ENCODE measurements around the gene PPT1.

The PPT1 gene

GRCh38 chr1:40102038-40102437 is 5.0 kb upstream of the PPT1 start:
- no peak overlapping the region for H3K4me2 ChIP-seq (ENCODE audit: low read length)
- TF ChIP-seq EZH2 (IDR thresholded peaks at IDR 0.05; ENCODE audit: borderline replicate concordance, low read length) (no peak), CTCF (IDR thresholded peaks at IDR 0.05; ENCODE audit: low read length) (no peak)
- H3K9me2 ChIP-seq (ENCODE audit: low read depth, low read length): no peaks in the 10 kb centered on the region
- peaks cover 7% of the 10 kb centered on the region for H3K4me1 ChIP-seq (ENCODE audit: insufficient read depth, low read length, severe bottlenecking)
- H3K79me2 ChIP-seq (ENCODE audit: insufficient read depth, low read length): no peaks in the 10 kb centered on the region
- H2AFZ ChIP-seq (ENCODE audit: low read length): no peak overlapping the region
- H3K9me3 ChIP-seq (ENCODE audit: low read length): peaks cover 11% of the 10 kb centered on the region; the same call in 1 of the 2 replicates
- no peaks in the 10 kb centered on the region for H4K20me1 ChIP-seq (ENCODE audit: insufficient read depth, low read length)
- H3F3A ChIP-seq (ENCODE audit: insufficient read depth, low read length): no peaks in the 10 kb centered on the region
- H3K27me3 ChIP-seq (ENCODE audit: insufficient read depth, low read length): peaks cover 5% of the 10 kb centered on the region; the same call in 1 of the 2 replicates
- H3K9ac ChIP-seq (ENCODE audit: low read length): no peak overlapping the region
- no peaks in the 10 kb centered on the region; the same call in 1 of the 2 replicates for H3K36me3 ChIP-seq (ENCODE audit: insufficient read depth, low read length)
- no peak overlapping the region for H3K4me3 ChIP-seq (ENCODE audit: low read depth, low read length, poor library complexity, severe bottlenecking)
- no peak overlapping the region for H3K27ac ChIP-seq (ENCODE audit: low read depth, low read length, poor library complexity, severe bottlenecking)

GRCh38 chr1:40096646-40096976 is 441 bp downstream of the PPT1 start:
- Histone ChIP-seq H3K9me2 (ENCODE audit: low read depth, low read length) (no peaks in the 10 kb centered on the region), H3K79me2 (ENCODE audit: insufficient read depth, low read length) (peaks cover 6% of the 10 kb centered on the region; the same call in 1 of the 2 replicates), H3K9me3 (ENCODE audit: low read length) (peaks cover under 1% of the 10 kb centered on the region; the same call in 1 of the 2 replicates), H4K20me1 (ENCODE audit: insufficient read depth, low read length) (no peaks in the 10 kb centered on the region), H3F3A (ENCODE audit: insufficient read depth, low read length) (no peaks in the 10 kb centered on the region), H3K4me3 (ENCODE audit: low read depth, low read length, poor library complexity, severe bottlenecking) (peak overlapping the region; percentile 70), H3K27ac (ENCODE audit: low read depth, low read length, poor library complexity, severe bottlenecking) (no peak overlapping the region), H2AFZ (ENCODE audit: low read length) (no peak overlapping the region), H3K27me3 (ENCODE audit: insufficient read depth, low read length) (no peaks in the 10 kb centered on the region), H3K36me3 (ENCODE audit: insufficient read depth, low read length) (peaks cover 18% of the 10 kb centered on the region), H3K4me1 (ENCODE audit: insufficient read depth, low read length, severe bottlenecking) (peaks cover 25% of the 10 kb centered on the region), H3K9ac (ENCODE audit: low read length) (peak overlapping the region; percentile 62), H3K4me2 (ENCODE audit: low read length) (peak overlapping the region; percentile 89)
- no peak for TF ChIP-seq CTCF (IDR thresholded peaks at IDR 0.05; ENCODE audit: low read length)
- no peak for TF ChIP-seq EZH2 (IDR thresholded peaks at IDR 0.05; ENCODE audit: borderline replicate concordance, low read length)

GRCh38 chr1:40095806-40096205 is 1.2 kb downstream of the PPT1 start:
- H3K79me2 ChIP-seq (ENCODE audit: insufficient read depth, low read length): peaks cover 6% of the 10 kb centered on the region; the same call in 1 of the 2 replicates
- H3F3A ChIP-seq (ENCODE audit: insufficient read depth, low read length): no peaks in the 10 kb centered on the region
- H3K27me3 ChIP-seq (ENCODE audit: insufficient read depth, low read length): no peaks in the 10 kb centered on the region
- H3K4me1 ChIP-seq (ENCODE audit: insufficient read depth, low read length, severe bottlenecking): peaks cover 25% of the 10 kb centered on the region
- H3K36me3 ChIP-seq (ENCODE audit: insufficient read depth, low read length): peaks cover 26% of the 10 kb centered on the region
- peak overlapping the region; percentile 89 for H3K4me2 ChIP-seq (ENCODE audit: low read length)
- H3K9me2 ChIP-seq (ENCODE audit: low read depth, low read length): no peaks in the 10 kb centered on the region
- H4K20me1 ChIP-seq (ENCODE audit: insufficient read depth, low read length): no peaks in the 10 kb centered on the region
- peak overlapping the region; percentile 70 for H3K4me3 ChIP-seq (ENCODE audit: low read depth, low read length, poor library complexity, severe bottlenecking)
- no peak overlapping the region for H3K27ac ChIP-seq (ENCODE audit: low read depth, low read length, poor library complexity, severe bottlenecking)
- H3K9me3 ChIP-seq (ENCODE audit: low read length): no peaks in the 10 kb centered on the region
- no peak overlapping the region for H2AFZ ChIP-seq (ENCODE audit: low read length)
- TF ChIP-seq EZH2 (IDR thresholded peaks at IDR 0.05; ENCODE audit: borderline replicate concordance, low read length) (no peak), CTCF (IDR thresholded peaks at IDR 0.05; ENCODE audit: low read length) (no peak)
- H3K9ac ChIP-seq (ENCODE audit: low read length): no peak overlapping the region
